B cell (primary cell): ENCODE results near the gene ANXA1. TPM values are rescaled to one million over a fixed set of nuclear protein-coding genes. Genes with fewer than 3 reads are reported as not detected.

ENCODE experiments used
- ATAC-seq: fragments of 200-7000 bp; cut with Tn5 transposase; one replicate; pipeline ENCODE4 v1.10.0; 2021; ENCODE audit warnings: low read depth, mild to moderate bottlenecking, moderate number of reproducible peaks, moderate library complexity
- CTCF ChIA-PET: fragments of 350-600 bp; sonication (Branson Sonifier 250); formaldehyde crosslinking; loops from one replicate; lab custom pipeline; 2021; ENCODE audit warnings: antibody characterized with exemption, inconsistent platforms; lab: Charles Lee
- POLR2A ChIA-PET: fragments of 350-600 bp; sonication (Branson Sonifier 250); formaldehyde crosslinking; loops from one replicate; lab custom pipeline; 2021; ENCODE audit warnings: antibody characterized with exemption; lab: Charles Lee
- DNase-seq: peaks from one replicate; pipeline ENCODE4 v3.0.0; 2013
- H2AFZ ChIP-seq: 2 replicates; pipeline ENCODE4 v1.6.1; 2012; ENCODE audit warnings: mild to moderate bottlenecking, low read depth, low read length; ENCODE audit not compliant: insufficient read depth, poor library complexity, severe bottlenecking
- H3K27ac ChIP-seq, 2 donors: 1 replicate in 1 of 2; 2 replicates in 1 of 2; pipeline ENCODE4 v1.5.1; 2012 to 2013; ENCODE audit warnings: low read length in 2 of 2, mild to moderate bottlenecking in 2 of 2, moderate library complexity in 1 of 2
- H3K27me3 ChIP-seq, 4 experiments: fragments of 200-600 bp in 1 of 4; sonication (generic) in 1 of 4; replicated peaks in 1 of 4; 1 replicate in 2 of 4; 2 replicates in 2 of 4; pipeline versions ENCODE4 v1.6.1 to v1.7.0; 2013 to 2016; ENCODE audit warnings: low read length in 3 of 4, mild to moderate bottlenecking in 2 of 4, mixed read lengths in 1 of 4, moderate library complexity in 1 of 4; ENCODE audit not compliant: insufficient read depth in 4 of 4, control insufficient read depth in 3 of 4; ENCODE audit errors: control extremely low read depth in 1 of 4
- H3K36me3 ChIP-seq, 2 experiments: replicated peaks in 1 of 2; 1 replicate in 1 of 2; 2 replicates in 1 of 2; pipeline versions ENCODE4 v1.6.1 to v1.7.1; 2013; ENCODE audit warnings: low read length in 1 of 2; ENCODE audit not compliant: insufficient read depth in 2 of 2, control insufficient read depth in 1 of 2; ENCODE audit errors: control extremely low read depth in 1 of 2, extremely low read depth in 1 of 2
- H3K4me1 ChIP-seq, 2 donors: fragments of 200-600 bp in 1 of 2; sonication (generic) in 1 of 2; 1 replicate in 1 of 2; 2 replicates in 1 of 2; pipeline versions ENCODE4 v1.5.1 to v1.6.1; 2013 to 2017; ENCODE audit warnings: low read length in 2 of 2; ENCODE audit not compliant: control insufficient read depth in 2 of 2, insufficient read depth in 2 of 2
- H3K4me2 ChIP-seq: replicated peaks from 2 replicates; pipeline ENCODE3; 2012; ENCODE audit warnings: mild to moderate bottlenecking, low read depth, low read length; ENCODE audit not compliant: poor library complexity, severe bottlenecking
- H3K4me3 ChIP-seq, 5 experiments: fragments of 200-600 bp in 1 of 5; sonication (generic) in 1 of 5; 1 replicate in 3 of 5; 2 replicates in 2 of 5; pipeline versions ENCODE4 v1.5.1 to v1.7.0; 2011 to 2016; ENCODE audit warnings: low read length in 4 of 5, mild to moderate bottlenecking in 4 of 5, low read depth in 2 of 5, control low read depth in 1 of 5, moderate library complexity in 1 of 5; ENCODE audit not compliant: insufficient read depth in 1 of 5; ENCODE audit errors: control extremely low read depth in 1 of 5, extremely low read depth in 1 of 5
- H3K79me2 ChIP-seq: fragments of 200-600 bp; sonication (generic); one replicate; pipeline ENCODE4 v1.6.0; 2016; ENCODE audit warnings: low read length; ENCODE audit not compliant: control insufficient read depth, insufficient read depth
- H3K9ac ChIP-seq: fragments of 200-600 bp; sonication (generic); 2 replicates; pipeline ENCODE4 v1.6.1; 2017; ENCODE audit warnings: mild to moderate bottlenecking, low read length, moderate library complexity
- H3K9me3 ChIP-seq, 3 donors: one replicate each; pipeline versions ENCODE4 v1.6.1 to v1.7.1; 2013; ENCODE audit warnings: low read length in 2 of 3; ENCODE audit not compliant: control insufficient read depth in 2 of 3, insufficient read depth in 1 of 3; ENCODE audit errors: control extremely low read depth in 1 of 3
- H4K20me1 ChIP-seq: 2 replicates; pipeline ENCODE4 v1.6.0; 2012; ENCODE audit warnings: mild to moderate bottlenecking, low read length; ENCODE audit not compliant: insufficient read depth, control insufficient read depth, poor library complexity, severe bottlenecking
- H3K27ac Mint-ChIP-seq: one replicate; pipeline ENCODE4 v1.8.0; 2021; ENCODE audit warnings: mixed read lengths
- H3K27me3 Mint-ChIP-seq: one replicate; pipeline ENCODE4 v1.8.0; 2021; ENCODE audit warnings: mixed read lengths
- H3K4me1 Mint-ChIP-seq: one replicate; pipeline ENCODE4 v1.8.0; 2021; ENCODE audit warnings: mixed read lengths
- H3K4me3 Mint-ChIP-seq: one replicate; pipeline ENCODE4 v1.8.0; 2021; ENCODE audit warnings: mixed read lengths
- H3K9me3 Mint-ChIP-seq: one replicate; pipeline ENCODE4 v1.8.0; 2022; ENCODE audit warnings: mixed read lengths; ENCODE audit not compliant: insufficient read depth
- CTCF ChIP-seq: fragments of 200-600 bp; IDR thresholded peaks from one replicate; pipeline ENCODE4 v1.8.0; 2022; ENCODE audit warnings: antibody characterized with exemption, mild to moderate bottlenecking
- EZH2 ChIP-seq: IDR thresholded peaks from 2 replicates; pipeline ENCODE4 v1.6.1; 2012; ENCODE audit warnings: borderline replicate concordance, low read depth, mild to moderate bottlenecking, moderate library complexity, low read length; ENCODE audit not compliant: insufficient read depth, poor library complexity, severe bottlenecking
- WGBS: methylation state at CpG from one replicate; pipeline ENCODE4 v1.1.5; 2013; ENCODE audit warnings: missing lambda C conversion rate; ENCODE audit not compliant: insufficient coverage; 5-methylcytosine and 5-hydroxymethylcytosine counted together
- intact Hi-C: fragments of 100-400 bp; cut with micrococcal nuclease; formaldehyde crosslinking; loops from one replicate; pipeline ENCODE4 v1.10.0; 2022
- polyA plus RNA-seq: library from polyadenylated mRNA; depleted of rRNA; stranded (reverse); fragments of >200 nt; gene quantifications from 2 replicates; pipeline ENCODE4 v1.2.3, GENCODE V29; 2012
- total RNA-seq, 2 donors: library from RNA; stranded (reverse); fragments of 120-200 nt in 1 of 2; gene quantifications; 1 replicate in 1 of 2; 2 replicates in 1 of 2; pipeline versions ENCODE4 v1.2.3 to v1.2.4, GENCODE V29; 2013 to 2022

Gene ANXA1
- total and polyA plus RNA-seq, 2 donors (not counting 1 experiment from before 2014, with no cell fraction given) = 0.99 to 15.4 TPM

GRCh38 chr9:73125651-73126050 is 26.0 kb upstream of the ANXA1 start:
- no peaks in the 10 kb centered on the region for H3K4me1 Mint-ChIP-seq
- TF ChIP-seq CTCF (no peak), EZH2 (no peak)
- H3K27ac ChIP-seq = no peak overlapping the region
- CTCF ChIA-PET = no interaction called here
- intact Hi-C loops = no loop called here
- no peaks in the 10 kb centered on the region for H3K9me3 Mint-ChIP-seq
- H3K79me2 ChIP-seq = no peaks in the 10 kb centered on the region
- no peak overlapping the region for H3K27ac Mint-ChIP-seq
- H3K27me3 ChIP-seq = no peaks in the 10 kb centered on the region
- no peak overlapping the region for H3K4me3 ChIP-seq
- H3K27me3 Mint-ChIP-seq = peaks cover 2% of the 10 kb centered on the region
- no peaks in the 10 kb centered on the region for H3K36me3 ChIP-seq
- H4K20me1 ChIP-seq = no peaks in the 10 kb centered on the region
- H3K9ac ChIP-seq = no peak overlapping the region
- DNase-seq (no peak), ATAC-seq (no peak)
- no peak overlapping the region for H2AFZ ChIP-seq
- no peak overlapping the region for H3K4me2 ChIP-seq
- no peaks in the 10 kb centered on the region for H3K4me1 ChIP-seq
- H3K9me3 ChIP-seq = no peaks in the 10 kb centered on the region
- WGBS = no CpG with 5 or more reads among the region's 1 CpG
- no peak overlapping the region for H3K4me3 Mint-ChIP-seq
- POLR2A ChIA-PET = no interaction called here

- no peak overlapping the region for H3K4me3 Mint-ChIP-seq
- Histone ChIP-seq H4K20me1 (no peaks in the 10 kb centered on the region), H2AFZ (no peak overlapping the region), H3K9ac (no peak overlapping the region), H3K4me3 (no peak overlapping the region), H3K79me2 (no peaks in the 10 kb centered on the region), H3K27me3 (no peaks in the 10 kb centered on the region), H3K4me1 (peaks cover 3 to 5% of the 10 kb centered on the region in 2 donors), H3K9me3 (no peaks in the 10 kb centered on the region), H3K4me2 (no peak overlapping the region), H3K27ac (no peak overlapping the region), H3K36me3 (no peaks in the 10 kb centered on the region)
- intact Hi-C loops = no loop called here
- peaks cover 13% of the 10 kb centered on the region for H3K4me1 Mint-ChIP-seq
- no peaks in the 10 kb centered on the region for H3K9me3 Mint-ChIP-seq
- DNase-seq = no peak
- H3K27me3 Mint-ChIP-seq = peaks cover 2% of the 10 kb centered on the region
- 88% methylated on average over 1 of the region's 6 CpGs for WGBS
- CTCF ChIA-PET = no interaction called here
- no peak overlapping the region for H3K27ac Mint-ChIP-seq
- ATAC-seq = no peak
- TF ChIP-seq CTCF = no peak
- no peak for TF ChIP-seq EZH2
- POLR2A ChIA-PET = no interaction called here
Observed at GRCh38 chr9:73129941-73130685, 21.6 kb upstream of the ANXA1 start.
